Measurements from ENCODE around the gene SLC26A6.

Gene SLC26A6

DNA sequence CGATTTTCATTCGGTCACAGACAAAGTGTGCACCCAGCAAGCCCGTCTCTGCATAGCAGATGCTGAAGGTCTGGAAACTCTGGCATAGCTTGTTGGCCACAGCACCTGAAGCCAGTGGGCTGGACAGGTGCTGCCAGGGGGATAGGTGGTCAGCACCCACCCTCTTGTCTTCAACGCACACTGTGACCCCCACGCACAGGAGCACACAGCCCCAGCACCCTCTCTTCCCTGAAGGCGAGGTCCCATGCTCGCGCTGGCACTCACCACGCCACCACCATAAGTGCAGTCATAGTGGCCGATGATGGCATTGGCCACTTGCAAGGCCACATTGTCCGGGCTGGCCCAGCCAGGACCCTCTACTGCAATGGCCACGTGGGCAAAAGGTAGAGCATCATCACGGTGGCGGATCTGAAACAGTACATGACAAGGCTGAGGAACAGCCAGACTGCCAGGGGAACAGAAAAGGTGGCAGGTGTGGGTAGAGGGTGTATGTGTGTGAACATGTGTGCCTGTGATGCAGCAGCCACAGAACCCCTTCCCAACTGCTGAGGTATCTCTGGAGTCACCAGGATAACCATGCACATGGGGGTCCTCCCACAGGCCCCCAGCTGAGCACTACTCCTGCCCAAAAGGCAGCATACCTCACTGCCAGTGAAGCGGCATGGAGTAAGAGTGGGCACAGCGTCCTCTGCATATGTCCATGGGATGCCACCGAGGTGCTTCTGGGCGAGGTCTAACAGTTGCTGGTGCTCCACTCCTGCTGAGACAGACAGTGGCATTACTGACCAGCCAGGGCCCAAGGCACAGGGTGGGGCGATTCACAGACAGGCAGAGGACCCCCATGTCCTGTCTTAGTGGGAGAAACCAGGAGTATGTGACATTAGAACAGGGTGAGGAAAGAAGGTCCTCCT lies 34.3 kb downstream of the SLC26A6 start:
- H3K9ac ChIP-seq = no peak overlapping the region
- no peaks in the 10 kb centered on the region for H3K9me3 ChIP-seq (replicated peaks in 1 of 11)
- H3K4me3 ChIP-seq = no peak overlapping the region
- peaks cover 3 to 13% (median 9%) of the 10 kb centered on the region in 11 experiments for H3K27me3 ChIP-seq
- H4K20me1 ChIP-seq = peaks cover 37 to 100% (median 92%) of the 10 kb centered on the region in 11 experiments; a peak in 21 of 22 replicates
- TF ChIP-seq Cebpa-rat (IDR thresholded peaks at IDR 0.05) = no peak
- H3K4me2 ChIP-seq = no peak overlapping the region; a peak in 1 of 22 replicates
- no peak overlapping the region for H3K27ac ChIP-seq
- peaks cover 24 to 35% (median 28%) of the 10 kb centered on the region in 10 experiments for H3K4me1 ChIP-seq
- H3K36me3 ChIP-seq = peaks cover 85 to 96% (median 89%) of the 10 kb centered on the region in 11 experiments

DNA sequence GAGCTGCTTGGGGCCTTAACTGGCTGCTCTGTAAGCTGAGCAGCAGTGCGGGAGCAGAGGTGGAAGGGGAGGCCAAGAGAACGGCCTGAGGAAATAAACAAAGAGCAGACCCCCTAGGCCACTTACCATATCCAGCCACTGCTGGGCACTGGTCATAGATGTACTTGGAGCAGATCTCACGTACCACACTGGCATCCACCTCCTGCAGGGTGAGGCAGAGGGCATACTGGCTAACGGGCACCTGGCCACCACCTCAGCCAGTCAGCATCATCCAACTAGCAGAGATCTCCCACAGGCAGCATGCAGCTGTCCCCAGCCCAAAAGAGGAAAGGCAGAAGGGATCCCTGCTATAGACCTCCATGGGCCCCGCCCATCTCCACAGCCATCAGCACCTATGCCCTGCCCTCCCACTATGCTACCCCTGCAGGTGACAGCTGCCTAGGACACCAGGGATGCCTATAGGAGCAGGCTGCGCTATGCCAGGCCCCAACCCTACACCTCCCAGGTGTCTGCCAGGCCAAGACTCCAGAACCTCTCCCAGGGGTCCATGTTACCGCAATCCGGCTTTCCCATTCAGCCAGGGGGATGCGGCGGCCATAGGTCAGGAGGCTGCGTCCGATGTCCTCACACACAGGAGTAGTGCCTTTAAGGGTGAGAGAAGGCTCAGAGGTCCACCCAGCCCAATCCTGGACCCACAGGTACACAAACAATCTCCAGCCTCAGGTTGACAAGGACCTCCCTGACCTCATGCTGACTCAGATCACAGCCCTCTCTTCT lies 35.6 kb downstream of the SLC26A6 start:
- Histone ChIP-seq H3K4me2 (peak overlapping the region; percentile 32 to 85 (median 71); a peak in 21 of 22 replicates), H3K4me1 (peaks cover 26 to 47% (median 34%) of the 10 kb centered on the region in 10 experiments), H4K20me1 (peaks cover 35 to 99% (median 88%) of the 10 kb centered on the region in 11 experiments; a peak in 21 of 22 replicates), H3K27me3 (peaks cover 15 to 26% (median 22%) of the 10 kb centered on the region in 11 experiments), H3K9me3 (replicated peaks in 1 of 11) (no peaks in the 10 kb centered on the region), H3K4me3 (no peak overlapping the region), H3K27ac (peak overlapping the region in 2 of 11 experiments; percentile 35 to 45; a peak in 1 of 22 replicates), H3K9ac (peak overlapping the region in 5 of 11 experiments; percentile 6 to 56 (median 28); a peak in 4 of 22 replicates), H3K36me3 (peaks cover 72 to 83% (median 76%) of the 10 kb centered on the region in 11 experiments)
- no peak for TF ChIP-seq Cebpa-rat (IDR thresholded peaks at IDR 0.05)

DNA sequence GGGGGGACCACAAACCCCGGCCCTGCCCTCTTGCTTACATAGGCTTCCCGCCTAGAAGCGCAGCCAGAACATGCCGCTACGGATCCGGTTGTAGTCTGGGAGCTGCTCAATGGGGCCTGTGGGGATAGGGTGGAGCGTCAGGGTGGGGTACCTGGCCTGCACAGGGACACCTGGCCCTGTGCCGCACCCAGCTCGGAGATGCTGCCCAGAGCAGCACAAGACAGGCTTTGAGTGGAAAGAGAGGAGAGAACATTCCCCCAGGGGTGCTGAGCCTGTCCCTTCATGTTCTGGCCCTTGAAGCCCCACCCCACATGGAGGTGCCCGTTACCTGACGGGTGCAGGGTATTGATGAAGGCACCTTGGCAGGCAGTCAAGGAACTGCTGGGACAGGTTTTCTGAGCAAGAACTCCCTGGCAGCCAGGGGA lies 36.2 kb downstream of the SLC26A6 start:
- peaks cover 66 to 77% (median 70%) of the 10 kb centered on the region in 11 experiments for H3K36me3 ChIP-seq
- H3K4me2 ChIP-seq = peak overlapping the region; percentile 32 to 85 (median 71); a peak in 21 of 22 replicates
- H3K9me3 ChIP-seq (replicated peaks in 1 of 11) = no peaks in the 10 kb centered on the region
- H4K20me1 ChIP-seq = peaks cover 34 to 99% (median 84%) of the 10 kb centered on the region in 11 experiments; a peak in 21 of 22 replicates
- peaks cover 28 to 52% (median 36%) of the 10 kb centered on the region in 10 experiments for H3K4me1 ChIP-seq
- H3K27me3 ChIP-seq = peaks cover 22 to 32% (median 28%) of the 10 kb centered on the region in 11 experiments
- no peak for TF ChIP-seq Cebpa-rat (IDR thresholded peaks at IDR 0.05)
- peak overlapping the region in 6 of 11 experiments; percentile 7 to 56 (median 26); a peak in 4 of 22 replicates for H3K9ac ChIP-seq
- no peak overlapping the region for H3K4me3 ChIP-seq
- peak overlapping the region in 4 of 11 experiments; percentile 5 to 45 (median 39); a peak in 2 of 22 replicates for H3K27ac ChIP-seq

DNA sequence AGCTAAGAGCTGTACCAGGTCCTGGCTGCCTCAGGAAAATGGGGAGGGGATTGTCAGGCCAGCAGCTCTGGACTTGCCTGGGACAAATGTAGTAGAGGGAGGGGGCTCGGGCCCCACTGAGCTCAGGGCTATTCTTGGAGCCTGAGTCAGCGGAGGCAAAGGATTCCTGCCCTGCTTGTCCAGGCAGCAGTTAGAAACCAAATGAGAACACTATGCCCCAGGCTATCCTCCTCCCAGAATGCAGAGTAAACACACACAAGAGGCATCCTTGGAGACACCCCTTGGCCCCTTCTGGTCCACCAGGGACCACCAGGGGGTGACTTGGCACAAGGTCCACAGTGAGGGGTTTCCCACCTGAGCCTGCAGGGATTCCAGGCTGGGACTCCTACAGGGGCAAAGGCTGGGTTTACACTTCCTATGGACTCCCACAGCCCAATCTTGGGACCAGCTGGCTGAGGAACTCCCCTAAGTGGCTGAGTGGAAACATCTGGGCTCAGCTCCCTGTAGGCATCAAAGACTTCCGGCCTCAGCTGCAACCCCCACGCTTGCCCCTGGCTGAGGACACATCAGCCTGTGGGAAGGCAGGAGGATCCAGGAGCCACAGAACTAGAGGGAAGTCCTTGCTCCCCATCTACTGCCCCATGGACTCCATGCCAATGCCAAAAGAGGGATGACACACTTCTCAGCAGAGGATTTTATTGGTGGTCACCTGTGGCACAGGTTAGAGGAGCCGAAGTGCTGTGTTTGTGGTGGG lies 36.8 kb downstream of the SLC26A6 start:
- no peak for TF ChIP-seq Cebpa-rat (IDR thresholded peaks at IDR 0.05)
- H3K4me2 ChIP-seq = peak overlapping the region; percentile 32 to 85 (median 71); a peak in 21 of 22 replicates
- no peaks in the 10 kb centered on the region for H3K9me3 ChIP-seq (replicated peaks in 1 of 11)
- H3K4me1 ChIP-seq = peaks cover 28 to 52% (median 36%) of the 10 kb centered on the region in 10 experiments
- H4K20me1 ChIP-seq = peaks cover 34 to 99% (median 79%) of the 10 kb centered on the region in 11 experiments; a peak in 21 of 22 replicates
- H3K27ac ChIP-seq = peak overlapping the region in 6 of 11 experiments; percentile 5 to 45 (median 38); a peak in 7 of 22 replicates
- no peak overlapping the region for H3K4me3 ChIP-seq
- peak overlapping the region in 6 of 11 experiments; percentile 7 to 56 (median 22); a peak in 4 of 22 replicates for H3K9ac ChIP-seq
- peaks cover 60 to 71% (median 64%) of the 10 kb centered on the region in 11 experiments for H3K36me3 ChIP-seq
- peaks cover 27 to 38% (median 34%) of the 10 kb centered on the region in 11 experiments for H3K27me3 ChIP-seq

DNA sequence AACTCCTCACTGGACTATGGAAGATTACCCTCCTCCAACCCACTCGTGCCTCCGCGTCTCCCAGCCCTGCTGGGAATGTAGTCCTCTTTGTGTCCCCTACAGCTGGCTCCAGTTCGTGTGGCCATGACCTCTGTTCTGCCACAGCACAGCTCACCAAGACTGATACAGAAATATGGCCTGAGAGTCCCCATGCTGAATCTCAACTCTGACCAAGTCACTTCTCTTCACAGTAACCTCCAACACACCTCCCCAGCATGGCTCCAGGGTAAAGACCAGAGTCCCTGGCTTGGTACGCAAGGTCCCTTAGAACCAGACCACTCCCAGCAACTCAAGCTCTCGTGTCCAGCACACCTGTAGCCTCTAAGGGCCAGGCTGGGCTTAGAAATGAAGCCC lies 37.9 kb downstream of the SLC26A6 start:
- H4K20me1 ChIP-seq = peaks cover 26 to 88% (median 72%) of the 10 kb centered on the region in 11 experiments; a peak in 21 of 22 replicates
- no peak for TF ChIP-seq Cebpa-rat (IDR thresholded peaks at IDR 0.05)
- peaks cover 49 to 60% (median 53%) of the 10 kb centered on the region in 11 experiments for H3K36me3 ChIP-seq
- no peaks in the 10 kb centered on the region for H3K9me3 ChIP-seq (replicated peaks in 1 of 11)
- no peak overlapping the region; a peak in 1 of 22 replicates for H3K4me2 ChIP-seq
- peaks cover 38 to 49% (median 45%) of the 10 kb centered on the region in 11 experiments for H3K27me3 ChIP-seq
- no peak overlapping the region for H3K4me3 ChIP-seq
- H3K4me1 ChIP-seq = peaks cover 28 to 52% (median 36%) of the 10 kb centered on the region in 10 experiments
- no peak overlapping the region for H3K9ac ChIP-seq
- H3K27ac ChIP-seq = no peak overlapping the region

DNA sequence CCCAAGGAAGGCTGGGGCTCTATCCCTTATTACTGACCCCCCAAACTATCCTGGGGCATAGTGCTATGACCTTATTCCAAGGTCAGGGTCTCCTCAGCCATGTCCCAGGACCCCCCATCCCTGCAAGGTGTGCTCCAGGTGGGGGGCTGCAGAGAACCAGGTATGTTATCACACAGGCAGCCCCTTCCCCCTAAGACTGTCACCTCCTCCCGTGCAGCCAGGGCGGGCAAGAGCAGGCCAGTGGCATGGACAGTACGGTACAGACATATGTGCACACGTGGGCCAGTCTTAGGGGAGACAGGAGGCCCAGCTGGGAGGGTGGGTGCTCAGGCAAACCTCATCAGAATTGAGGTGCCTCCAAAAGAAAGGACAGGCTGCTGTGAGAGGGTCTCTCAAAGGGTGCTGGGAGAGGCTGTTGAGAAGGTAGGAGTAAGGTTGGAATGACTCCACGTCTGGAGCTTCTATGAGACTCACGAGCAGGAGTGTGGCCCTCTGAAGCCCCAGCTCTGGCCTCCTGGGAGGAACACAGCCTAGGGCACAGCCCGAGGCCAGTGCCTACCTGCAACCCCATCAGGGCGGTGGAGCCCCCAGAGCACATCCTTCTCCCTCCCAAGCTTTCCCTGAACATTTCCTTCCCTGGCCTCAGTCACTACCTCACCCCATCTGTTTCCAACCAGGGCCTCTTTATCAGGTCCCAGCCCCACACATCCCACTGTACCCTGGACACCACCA lies 38.4 kb downstream of the SLC26A6 start:
- Histone ChIP-seq H3K9ac (no peak overlapping the region), H3K27me3 (peaks cover 40 to 54% (median 50%) of the 10 kb centered on the region in 11 experiments), H3K4me1 (peaks cover 28 to 52% (median 36%) of the 10 kb centered on the region in 10 experiments), H4K20me1 (peaks cover 25 to 83% (median 71%) of the 10 kb centered on the region in 11 experiments; a peak in 21 of 22 replicates), H3K27ac (no peak overlapping the region), H3K9me3 (replicated peaks in 1 of 11) (no peaks in the 10 kb centered on the region), H3K4me3 (no peak overlapping the region), H3K36me3 (peaks cover 44 to 55% (median 48%) of the 10 kb centered on the region in 11 experiments), H3K4me2 (no peak overlapping the region)
- TF ChIP-seq Cebpa-rat (IDR thresholded peaks at IDR 0.05) = no peak

DNA sequence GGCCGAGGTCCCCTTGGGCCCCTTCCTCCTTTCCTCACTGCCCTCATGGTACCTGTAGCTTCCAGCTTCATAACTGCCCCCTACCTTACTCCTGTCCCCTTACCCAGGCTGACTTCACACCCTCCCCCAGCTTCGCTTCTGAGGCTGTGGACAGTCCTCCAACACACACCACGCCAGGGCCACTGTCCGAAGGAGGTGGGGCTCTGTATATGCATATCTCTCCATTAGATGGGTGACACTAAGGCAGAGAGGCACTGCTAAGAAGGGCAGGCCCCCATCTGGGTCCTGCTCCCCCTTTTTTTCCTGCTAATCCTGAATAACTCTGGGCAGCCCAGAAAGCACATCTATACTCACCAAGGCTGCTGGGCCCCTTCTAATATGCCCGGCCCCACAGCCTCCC lies 39.1 kb downstream of the SLC26A6 start:
- H3K4me1 ChIP-seq = peaks cover 28 to 50% (median 36%) of the 10 kb centered on the region in 10 experiments
- no peak for TF ChIP-seq Cebpa-rat (IDR thresholded peaks at IDR 0.05)
- H3K4me2 ChIP-seq = no peak overlapping the region; a peak in 1 of 22 replicates
- no peak overlapping the region for H3K9ac ChIP-seq
- H3K27me3 ChIP-seq = peaks cover 40 to 61% (median 55%) of the 10 kb centered on the region in 11 experiments
- peaks cover 20 to 76% (median 64%) of the 10 kb centered on the region in 11 experiments; a peak in 21 of 22 replicates for H4K20me1 ChIP-seq
- H3K27ac ChIP-seq = no peak overlapping the region
- H3K36me3 ChIP-seq = peaks cover 37 to 48% (median 41%) of the 10 kb centered on the region in 11 experiments
- no peak overlapping the region for H3K4me3 ChIP-seq
- no peaks in the 10 kb centered on the region for H3K9me3 ChIP-seq (replicated peaks in 1 of 11)
